GM12878 (cell line): ENCODE measurements around the gene TCF20.

Source experiments
- CTCF ChIP-seq, 3 experiments: IDR thresholded peaks in 2 of 3; conservative IDR thresholded peaks in 1 of 3; 2 replicates each; pipeline ENCODE4 v1.5.1; 2011; ENCODE audit warnings: low read depth in 3 of 3, low read length in 3 of 3, mild to moderate bottlenecking in 3 of 3, control low read depth in 2 of 3, moderate library complexity in 2 of 3, inconsistent platforms in 1 of 3, mixed read lengths in 1 of 3; ENCODE audit not compliant: control insufficient read depth in 2 of 3, insufficient read depth in 1 of 3; ENCODE audit errors: extremely low read depth in 1 of 3
- EP300 ChIP-seq, 2 experiments: fragments of 150-350 bp in 1 of 2; IDR thresholded peaks; 2 replicates each; pipeline ENCODE4 v1.6.1; 2011 to 2012; ENCODE audit warnings: low read depth in 2 of 2, low read length in 2 of 2, borderline replicate concordance in 1 of 2, improper control_type of control experiment in 1 of 2, inconsistent platforms in 1 of 2; ENCODE audit not compliant: control insufficient read depth in 1 of 2
- ETV6 ChIP-seq, 2 experiments: fragments of 450-650 bp in 1 of 2; IDR thresholded peaks in 1 of 2; conservative IDR thresholded peaks in 1 of 2; 2 replicates each; pipeline ENCODE4 v1.6.1; 2014; ENCODE audit warnings: antibody characterized with exemption in 1 of 2, borderline replicate concordance in 1 of 2, low read depth in 1 of 2, mild to moderate bottlenecking in 1 of 2, moderate library complexity in 1 of 2
- GABPA ChIP-seq: IDR thresholded peaks from 2 replicates; pipeline ENCODE4 v1.6.1; 2014; ENCODE audit warnings: antibody characterized with exemption, low read depth, mild to moderate bottlenecking, inconsistent platforms
- POLR2A ChIP-seq: IDR thresholded peaks from 2 replicates; pipeline ENCODE4 v1.6.1; 2011; ENCODE audit warnings: low read depth, mild to moderate bottlenecking, low read length
- RAD21 ChIP-seq: IDR thresholded peaks from 2 replicates; pipeline ENCODE4 v1.6.1; 2011; ENCODE audit warnings: mild to moderate bottlenecking, low read depth, low read length, moderate library complexity; ENCODE audit not compliant: insufficient read depth
- RELA ChIP-seq: fragments of 450-650 bp; IDR thresholded peaks from 2 replicates; pipeline ENCODE4 v1.8.0; 2014; ENCODE audit warnings: borderline replicate concordance; ENCODE audit not compliant: partially characterized antibody
- TAF1 ChIP-seq: IDR thresholded peaks from 2 replicates; pipeline ENCODE4 v1.6.1; 2011; ENCODE audit warnings: mild to moderate bottlenecking, low read depth, low read length, borderline replicate concordance
- ZBTB11 ChIP-seq: fragments of 450-650 bp; formaldehyde crosslinking; IDR thresholded peaks from 2 replicates; pipeline ENCODE4 v1.5.0; 2022; ENCODE audit warnings: mild to moderate bottlenecking, missing genetic modification characterization

- TF ChIP-seq POLR2A: no peak
- no peak for TF ChIP-seq ETV6 (conservative IDR thresholded peaks at IDR 0.05 in 1 of 2, IDR thresholded peaks at IDR 0.05 in 1 of 2; ENCODE audit: borderline replicate concordance in 1 of 2, low read depth in 1 of 2)
- TF ChIP-seq EP300 (IDR thresholded peaks at IDR 0.05; ENCODE audit: borderline replicate concordance in 1 of 2, control insufficient read depth in 1 of 2, low read depth in 2 of 2, low read length in 2 of 2): no peak
- TF ChIP-seq ZBTB11: no peak
- no peak for TF ChIP-seq TAF1
- no peak for TF ChIP-seq RAD21
- TF ChIP-seq RELA: no peak
- TF ChIP-seq CTCF (IDR thresholded peaks at IDR 0.05 in 2 of 3, conservative IDR thresholded peaks at IDR 0.05 in 1 of 3; ENCODE audit: control insufficient read depth in 2 of 3, extremely low read depth in 1 of 3, insufficient read depth in 1 of 3, low read depth in 3 of 3, low read length in 3 of 3): peak in 2 of 3 experiments; percentile 13 to 28; a peak in 2 of 6 replicates
- no peak for TF ChIP-seq GABPA
These were observed 26.0 kb upstream of the TCF20 start for GRCh38 chr22:42296381-42296853.
